ENCODE measurements around the gene MED12L.

DNA sequence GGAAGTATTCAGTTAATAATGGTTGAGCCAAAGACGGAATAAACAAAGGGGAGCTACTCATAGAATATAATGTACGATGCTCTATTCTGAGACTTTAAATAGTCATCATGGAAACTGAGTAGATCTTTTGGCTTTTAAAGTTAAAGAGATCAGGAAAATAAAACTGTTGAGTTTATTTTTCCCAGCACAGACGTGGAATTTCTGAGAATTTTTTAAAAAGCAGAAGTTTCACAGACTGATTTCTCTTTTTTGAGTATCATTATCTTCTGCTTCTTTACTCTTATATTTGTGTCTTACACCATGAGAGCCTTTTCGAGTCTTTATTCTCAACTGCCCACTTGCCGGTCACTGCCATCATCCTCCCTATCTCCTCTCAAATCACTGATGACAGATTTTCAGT, 179.7 kb downstream of the MED12L start:
- TF ChIP-seq EZH2phosphoT487 (IDR thresholded peaks at IDR 0.05; ENCODE audit: low read length) (no peak), CTCF (IDR thresholded peaks at IDR 0.05; ENCODE audit: low read length) (no peak), EZH2 (optimal IDR thresholded peaks at IDR 0.05; ENCODE audit: low read depth, low read length) (no peak)
